GM19395 (cell line): Measurements from ENCODE around the gene GPC5.
A peak's percentile ranks its signal among the peaks of the same experiment; 100 is the strongest.
"Not testable (repeated sequence)": the region's sequence is repeated elsewhere in the genome, so short reads cannot be mapped to it uniquely, and the experiment has no call there.

Source experiments
- ATAC-seq: cut with Tn5 transposase; IDR thresholded peaks from one replicate; pipeline ENCODE4 v1.9.1; 2021; ENCODE audit warnings: mild to moderate bottlenecking, moderate library complexity; ENCODE audit not compliant: unreplicated experiment

The GPC5 gene

DNA sequence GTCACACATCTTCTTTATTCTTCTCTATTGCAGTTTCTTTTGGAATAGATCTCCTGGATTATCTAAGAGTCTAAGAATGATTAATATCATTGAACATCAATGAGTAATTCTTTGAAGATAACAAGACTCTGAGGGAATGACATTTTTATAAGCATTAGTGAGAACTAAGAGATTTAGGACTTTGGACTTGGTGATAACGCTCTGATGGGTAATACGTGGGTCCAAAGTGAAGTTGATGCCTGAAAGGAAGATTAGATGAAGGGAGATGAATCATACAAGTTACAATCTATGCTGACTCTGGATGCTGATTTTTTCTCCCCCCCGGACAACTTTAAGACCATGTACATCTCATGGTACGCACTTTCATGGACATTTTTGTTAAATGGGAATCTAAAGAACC lies 364.5 kb downstream of the GPC5 start:
- no peak for ATAC-seq

DNA sequence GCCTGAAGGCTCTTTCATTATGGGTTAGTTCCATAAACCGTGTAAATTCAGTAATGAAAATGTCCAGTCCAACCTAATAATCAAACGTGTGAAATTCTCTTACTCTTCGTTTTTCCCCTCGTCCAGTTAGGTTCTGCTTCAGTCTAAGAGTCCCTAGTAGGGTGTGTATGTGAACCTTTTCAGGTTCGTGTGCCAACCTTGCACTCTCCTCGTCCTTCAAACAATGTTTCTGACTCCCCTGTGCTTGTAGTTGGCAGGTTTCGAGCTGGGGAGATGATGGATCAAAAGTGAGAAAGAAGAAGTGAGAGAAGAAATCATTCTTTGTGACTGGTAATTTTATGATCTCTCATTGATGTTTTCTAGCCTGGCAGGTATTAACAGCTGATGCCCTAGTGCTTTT lies 366.1 kb downstream of the GPC5 start:
- no peak for ATAC-seq

DNA sequence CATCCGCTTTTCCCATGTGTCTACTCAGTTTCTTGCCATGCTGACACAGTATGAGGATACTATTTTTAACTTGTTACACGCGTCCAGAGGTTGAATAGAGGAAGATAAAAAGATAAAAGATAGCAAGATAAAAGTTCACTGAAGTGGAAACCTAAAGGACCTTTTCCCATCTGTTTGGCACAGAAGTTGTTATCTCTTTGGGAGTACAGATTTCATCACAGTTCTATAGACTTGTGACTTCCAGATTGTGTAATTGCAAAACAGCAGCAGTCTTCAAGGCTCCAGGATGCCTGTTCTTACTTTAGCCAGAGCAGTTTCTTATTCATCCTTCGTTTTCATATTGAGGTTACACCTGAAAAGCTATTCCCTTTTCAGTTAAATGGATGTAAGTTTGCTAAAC lies 369.2 kb downstream of the GPC5 start:
- no peak for ATAC-seq

DNA sequence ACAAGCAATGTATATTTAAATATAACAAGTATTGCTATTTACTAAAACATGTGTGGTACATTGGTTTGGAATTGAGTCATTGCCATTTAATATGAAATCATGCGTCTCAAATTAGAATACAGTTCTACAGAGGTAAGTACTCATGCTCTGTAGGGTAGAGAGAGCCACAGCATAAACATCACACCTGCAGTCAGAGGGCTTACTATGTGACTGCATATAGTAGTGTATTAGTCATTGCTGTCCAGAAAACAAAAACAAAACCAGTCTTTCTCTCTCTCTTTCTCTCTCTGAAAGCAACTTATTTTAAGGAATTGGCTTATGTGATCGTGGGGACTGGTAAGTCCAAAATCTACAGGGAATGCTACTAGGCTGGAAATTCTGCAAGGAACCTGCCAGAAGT lies 370.3 kb downstream of the GPC5 start:
- no peak for ATAC-seq

DNA sequence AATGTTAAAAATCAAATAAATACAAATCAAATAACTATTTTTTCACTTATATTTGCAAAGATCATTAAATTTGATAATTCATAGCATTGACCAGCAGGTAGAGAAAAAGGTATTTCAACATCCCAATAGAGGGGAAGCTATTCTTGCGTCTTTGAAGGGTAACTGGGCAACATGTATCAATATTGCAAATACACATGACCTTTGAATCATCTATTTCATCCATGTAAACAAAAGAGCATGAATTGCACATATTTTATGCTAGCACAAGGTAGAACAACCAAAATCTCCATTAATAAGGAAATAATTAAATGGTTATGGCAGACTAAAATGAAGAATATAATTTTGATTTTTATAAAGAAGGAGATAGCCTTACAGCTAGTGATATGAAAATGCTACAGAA lies 372.8 kb downstream of the GPC5 start:
- no peak for ATAC-seq

DNA sequence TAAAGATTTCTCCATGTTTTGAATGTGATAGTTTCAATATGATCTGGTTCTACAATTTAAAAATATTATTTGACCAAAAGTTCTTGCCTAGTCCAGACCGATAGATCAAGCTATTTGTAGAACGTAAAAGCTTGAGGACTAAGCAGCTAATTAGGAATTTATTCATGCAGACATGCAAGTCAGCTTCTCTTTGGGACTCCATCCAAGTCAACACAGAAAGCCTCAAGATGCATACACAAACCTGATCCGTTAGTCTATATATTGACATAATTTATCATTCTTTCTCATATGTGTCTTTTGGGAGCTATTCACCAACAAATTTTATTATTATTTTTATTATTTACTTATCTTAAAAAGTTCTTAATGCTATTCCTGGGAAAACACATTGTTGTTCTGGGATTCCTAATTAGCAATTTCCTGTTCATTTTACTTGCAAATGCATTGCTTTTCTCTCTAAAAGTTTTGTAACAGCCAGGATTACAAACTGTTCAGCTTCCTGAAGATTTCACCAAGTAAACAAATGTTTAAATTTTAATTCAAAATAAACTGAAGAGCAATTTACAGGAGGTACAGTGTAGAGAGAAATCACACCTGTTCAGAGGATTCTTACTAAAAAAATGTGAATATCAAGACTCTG lies 375.3 kb downstream of the GPC5 start:
- ATAC-seq, result no peak

DNA sequence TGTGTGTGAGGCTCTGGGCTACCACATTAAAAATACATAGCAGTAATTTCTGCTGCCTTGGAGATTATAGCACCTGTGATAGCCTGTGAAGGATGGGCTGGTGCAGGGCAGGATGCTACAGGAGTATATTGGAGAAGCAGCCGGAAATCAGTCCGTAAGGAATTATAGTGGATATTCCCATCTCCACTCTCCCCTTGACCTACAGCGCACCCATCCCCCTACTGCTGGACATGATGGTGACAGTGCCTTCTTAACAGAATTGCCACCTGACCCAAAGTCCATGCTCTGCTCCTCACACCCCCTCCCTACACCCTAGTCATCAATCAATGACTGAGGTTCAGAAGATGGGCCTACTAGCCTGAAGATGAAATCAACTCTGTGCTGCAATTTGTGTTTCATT lies 376.0 kb downstream of the GPC5 start:
- no peak for ATAC-seq

DNA sequence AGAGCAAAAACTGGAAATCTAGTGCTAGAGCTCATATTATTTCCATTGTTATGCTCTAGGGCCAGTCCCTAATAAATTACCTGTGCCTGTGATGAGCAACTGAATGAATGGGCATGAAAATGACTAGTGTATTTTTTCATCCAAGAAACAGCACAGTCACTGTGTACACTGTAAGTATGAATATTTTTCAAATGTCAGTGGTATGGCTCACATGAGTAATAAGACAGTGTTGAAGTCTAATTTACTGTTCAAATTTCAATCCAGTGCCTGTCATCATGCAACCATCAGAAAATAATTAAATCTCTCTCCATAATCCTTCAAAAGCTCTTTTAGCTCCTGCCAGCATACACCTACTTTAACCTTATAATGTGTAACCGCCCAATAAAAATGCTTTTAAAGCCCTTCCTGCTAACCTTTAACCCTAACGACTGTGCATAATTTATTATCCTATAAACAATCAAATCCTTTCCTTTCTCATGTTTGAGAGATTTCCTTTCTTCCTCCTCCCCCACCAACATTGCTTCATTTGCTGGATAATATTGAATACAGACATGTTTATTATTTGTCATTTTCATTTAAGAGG lies 378.3 kb downstream of the GPC5 start:
- ATAC-seq, result no peak

DNA sequence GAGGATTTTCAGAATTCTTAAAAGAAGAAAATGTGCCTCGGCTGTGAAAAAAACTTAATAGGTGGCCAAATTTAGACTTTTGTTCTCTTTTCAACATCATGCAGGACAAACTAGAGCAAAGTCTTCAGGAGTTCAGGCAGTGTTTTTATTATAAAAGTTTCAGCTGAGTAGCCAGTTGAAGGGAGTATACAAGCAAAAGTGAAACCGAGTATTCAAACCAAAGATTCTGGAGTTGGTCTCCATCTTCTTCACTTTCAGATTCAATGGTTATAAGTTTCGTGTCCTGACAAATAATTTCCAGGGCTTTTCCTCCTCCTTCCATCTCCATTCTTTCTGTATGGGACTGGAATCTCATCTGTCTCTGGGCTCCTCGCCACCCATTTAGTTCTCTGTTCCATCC lies 379.7 kb downstream of the GPC5 start:
- ATAC-seq, result no peak

DNA sequence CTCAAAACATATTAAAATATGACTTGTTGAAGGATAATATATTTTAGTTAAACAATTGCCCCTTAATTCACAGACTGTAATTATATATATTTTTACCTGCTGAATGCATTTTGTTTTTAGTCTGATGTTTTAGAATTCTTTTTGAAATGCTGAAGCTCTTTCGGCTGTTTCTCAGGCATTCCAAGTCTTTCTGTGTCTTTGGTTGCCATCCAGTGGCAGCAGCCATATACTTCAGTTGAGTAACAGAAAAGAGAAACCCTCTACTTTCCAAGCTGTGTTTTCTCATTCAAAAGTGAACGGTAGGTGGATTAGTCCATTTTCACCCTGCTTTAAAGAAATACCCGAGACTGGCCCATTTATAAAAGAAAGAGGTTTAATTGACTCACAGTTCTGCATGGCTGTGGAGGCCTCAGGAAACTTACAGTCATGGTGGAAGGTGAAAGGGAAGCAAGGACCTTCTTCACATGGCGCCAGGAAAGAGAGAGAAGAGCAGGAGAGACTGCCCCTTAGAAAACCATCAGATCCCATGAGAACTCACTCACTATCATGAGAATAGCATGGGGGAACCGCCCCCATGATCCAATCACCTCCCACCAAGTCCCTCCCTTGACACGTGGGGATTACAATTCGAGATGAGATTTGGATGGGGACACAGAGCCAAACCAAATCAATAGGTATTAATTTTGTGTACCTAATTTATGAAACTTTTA lies 383.7 kb downstream of the GPC5 start:
- not testable (repeated sequence) for ATAC-seq

DNA sequence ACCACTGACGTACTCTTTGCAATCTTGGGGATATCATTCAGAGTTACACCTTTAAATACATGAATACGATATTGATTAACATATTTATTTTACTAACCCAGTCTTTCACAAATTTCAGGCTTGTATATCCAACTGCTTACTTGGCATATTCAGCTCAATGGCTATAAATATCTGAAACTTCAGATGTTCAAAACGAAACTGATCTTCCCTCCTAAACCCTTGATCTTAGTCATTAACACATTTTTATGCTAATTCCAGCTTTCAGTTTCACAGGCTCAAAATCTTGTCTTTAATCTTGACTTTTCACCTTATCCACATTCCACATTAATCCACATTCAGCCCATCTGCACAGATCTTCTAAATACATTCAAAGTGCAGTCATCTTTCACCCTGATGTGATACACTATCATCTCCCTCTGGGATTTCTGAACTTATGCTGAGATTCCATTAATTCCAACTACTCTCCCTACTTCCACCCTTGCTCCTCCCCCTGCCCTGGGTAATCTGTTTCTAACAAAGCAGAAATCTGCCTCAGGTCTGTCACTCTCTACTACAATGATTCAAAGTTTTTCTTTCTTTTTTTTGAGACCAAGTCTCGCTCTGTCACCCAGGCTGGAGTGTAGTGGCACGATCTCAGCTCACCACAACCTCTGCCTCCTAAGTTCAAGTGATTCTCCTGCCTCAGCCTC lies 387.2 kb downstream of the GPC5 start:
- ATAC-seq, result peak; percentile 88

DNA sequence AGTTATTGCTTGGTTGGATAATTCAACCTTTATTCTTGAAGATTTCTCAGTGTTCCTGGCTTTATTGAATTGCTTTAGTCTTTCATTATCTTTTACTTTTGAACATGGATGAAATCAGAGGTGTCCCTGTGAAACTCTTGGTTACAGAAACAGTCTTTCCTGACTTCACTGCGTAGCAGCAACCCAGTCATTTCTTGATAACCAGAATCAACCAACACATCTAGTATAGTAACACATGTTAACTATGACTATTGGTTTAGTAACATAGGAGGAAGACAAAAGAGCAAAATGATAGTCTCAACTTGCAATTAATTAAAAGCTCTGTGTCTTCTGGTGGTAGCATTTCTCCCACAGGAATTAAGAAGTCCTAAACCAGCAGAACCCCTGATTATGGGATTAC lies 393.6 kb downstream of the GPC5 start:
- no peak for ATAC-seq

DNA sequence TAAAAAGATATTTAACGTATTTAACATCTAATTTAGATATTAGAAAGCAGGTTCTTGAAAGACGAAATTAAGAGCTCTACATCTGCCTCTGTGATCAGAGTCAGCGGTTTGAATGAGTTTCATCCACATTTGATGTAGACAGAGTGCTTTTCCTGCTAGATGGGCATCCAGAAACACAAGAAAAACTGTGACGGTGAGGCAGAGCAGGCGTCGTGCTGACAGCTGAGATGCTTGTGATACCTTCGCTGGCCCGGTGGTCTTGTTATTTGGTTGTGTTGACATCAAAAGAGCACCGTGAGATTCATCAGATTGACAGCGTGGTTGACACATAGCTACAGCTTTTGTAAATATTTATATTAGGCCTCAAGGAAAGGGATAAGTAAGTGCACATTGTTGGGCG lies 399.1 kb downstream of the GPC5 start:
- ATAC-seq, result no peak

DNA sequence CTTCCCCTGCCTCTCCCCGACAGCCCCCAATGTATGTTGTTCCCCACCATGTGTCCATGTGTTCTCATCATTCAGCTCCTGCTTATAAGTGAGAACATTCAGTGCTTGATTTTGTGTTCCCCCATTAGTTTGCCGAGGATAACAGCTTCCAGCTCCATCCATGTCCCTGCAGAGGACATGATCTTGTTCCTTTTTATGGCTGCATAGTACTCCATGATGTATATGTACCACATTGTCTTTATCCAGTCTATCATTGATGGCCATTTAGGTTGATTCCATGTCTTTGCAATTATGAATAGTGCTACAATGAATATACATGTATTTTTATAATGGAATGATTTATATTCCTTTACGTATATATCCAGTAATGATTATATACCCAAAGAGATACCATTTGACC lies 399.9 kb downstream of the GPC5 start:
- ATAC-seq, result not testable (repeated sequence)

DNA sequence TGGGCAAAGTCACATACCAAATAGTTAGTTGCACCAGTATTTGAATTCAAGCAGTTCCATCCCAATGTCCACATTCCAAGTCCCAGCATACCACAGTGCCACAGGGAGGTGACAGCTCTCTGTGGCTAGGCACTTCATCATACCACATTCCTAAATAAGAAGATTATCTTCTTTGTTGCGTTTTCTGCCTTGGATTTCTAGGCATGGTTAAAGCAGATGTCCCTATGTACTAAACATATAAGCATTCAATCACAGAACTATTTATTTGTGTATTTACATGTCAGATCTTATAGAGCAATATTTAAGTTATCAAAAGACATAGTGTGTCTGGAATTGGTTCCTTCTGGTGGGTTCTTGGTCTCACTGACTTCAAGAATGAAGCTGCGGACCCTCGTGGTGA lies 403.4 kb downstream of the GPC5 start:
- not testable (repeated sequence) for ATAC-seq

DNA sequence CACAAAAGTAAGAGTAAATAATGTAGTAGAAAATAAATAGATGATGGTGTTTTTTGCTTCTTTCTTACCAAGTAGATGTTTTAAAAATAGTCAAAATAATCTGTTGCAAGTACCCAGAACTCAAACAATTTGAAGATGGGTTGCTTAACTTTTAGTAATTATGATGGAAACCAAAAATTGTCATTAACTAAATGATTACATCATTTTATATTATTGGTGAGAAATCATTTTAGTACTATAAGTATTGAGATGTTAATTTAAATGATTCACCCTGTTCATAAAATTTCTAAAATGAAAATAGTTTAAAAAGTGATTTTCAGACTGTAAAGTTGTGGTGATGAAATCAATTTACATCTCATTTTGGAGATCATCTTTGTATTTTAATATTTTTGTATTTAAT lies 404.5 kb downstream of the GPC5 start:
- ATAC-seq, result no peak

DNA sequence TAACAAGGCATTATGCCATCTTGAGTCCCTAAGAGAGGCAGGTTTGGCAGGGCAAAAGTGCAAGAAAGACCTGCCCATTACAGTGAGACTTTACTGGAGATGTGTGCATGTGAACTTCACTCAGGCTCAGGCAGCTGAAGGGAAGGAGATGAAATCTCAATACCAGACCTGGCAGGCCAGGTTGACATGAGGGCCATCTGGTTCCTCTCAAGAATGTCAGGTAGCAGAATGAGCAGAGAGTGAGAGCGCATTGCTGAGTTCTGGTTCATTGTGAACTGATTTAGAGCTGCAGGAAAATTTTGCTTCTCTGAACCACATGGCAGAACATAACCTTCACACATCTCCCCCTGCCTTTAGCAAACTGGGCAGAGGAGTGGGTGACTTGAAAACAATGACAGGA lies 406.3 kb downstream of the GPC5 start:
- no peak for ATAC-seq

DNA sequence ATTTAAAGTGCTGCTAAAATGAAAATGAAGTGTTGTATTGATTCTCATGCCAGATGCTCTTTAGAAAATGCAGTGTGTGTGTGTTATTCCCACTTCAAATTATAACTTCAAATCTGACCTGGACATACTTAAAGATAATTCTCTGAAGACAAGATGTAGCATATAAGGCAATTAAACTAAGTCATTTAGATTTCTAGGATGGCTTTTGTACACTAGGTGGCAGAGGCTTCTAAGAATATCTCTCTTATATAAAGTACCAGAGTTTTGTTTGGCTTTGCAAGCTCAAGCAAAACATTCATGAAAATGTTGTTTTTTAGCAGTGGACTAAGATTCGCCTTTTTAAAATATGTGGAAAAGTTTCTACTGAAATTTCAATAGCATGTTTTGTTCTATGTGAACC lies 407.2 kb downstream of the GPC5 start:
- ATAC-seq, result no peak

DNA sequence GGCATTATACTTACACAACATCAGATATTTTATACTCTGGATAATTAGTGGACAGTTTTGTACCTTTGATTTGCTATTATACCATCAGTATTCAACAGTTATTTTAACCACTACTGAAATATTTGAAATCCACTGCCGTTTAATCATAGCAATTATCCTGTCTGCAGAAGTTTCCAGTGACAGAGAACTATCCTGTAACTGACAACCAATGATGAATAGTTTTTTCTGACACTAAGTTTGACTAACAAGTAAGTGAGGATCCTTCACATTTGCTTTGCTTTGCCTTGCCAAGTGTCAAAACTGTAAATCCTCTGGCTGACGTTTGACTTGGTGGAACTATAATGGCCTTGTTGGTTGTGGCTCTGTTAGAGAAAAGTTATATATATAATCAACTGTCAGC lies 410.7 kb downstream of the GPC5 start:
- no peak for ATAC-seq

DNA sequence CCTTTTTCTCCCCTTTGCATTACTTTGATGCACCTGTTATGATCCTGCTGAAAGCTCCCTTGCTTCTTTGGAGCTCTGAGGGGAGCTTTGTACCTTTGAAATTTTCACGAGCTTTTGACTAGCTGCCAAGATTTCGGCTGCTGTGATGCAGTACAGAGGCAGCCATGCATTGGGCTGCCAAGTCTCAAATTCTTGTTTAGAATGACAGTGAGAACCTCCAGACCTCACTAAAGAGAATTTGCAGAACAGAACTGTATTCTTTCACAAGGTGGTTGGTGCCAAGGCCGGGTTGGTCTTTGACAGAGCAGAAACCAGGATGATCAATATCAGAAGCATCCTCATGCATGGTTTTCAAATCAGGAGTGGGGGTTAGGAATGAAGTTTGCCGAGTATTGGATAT lies 414.8 kb downstream of the GPC5 start:
- ATAC-seq, result no peak

DNA sequence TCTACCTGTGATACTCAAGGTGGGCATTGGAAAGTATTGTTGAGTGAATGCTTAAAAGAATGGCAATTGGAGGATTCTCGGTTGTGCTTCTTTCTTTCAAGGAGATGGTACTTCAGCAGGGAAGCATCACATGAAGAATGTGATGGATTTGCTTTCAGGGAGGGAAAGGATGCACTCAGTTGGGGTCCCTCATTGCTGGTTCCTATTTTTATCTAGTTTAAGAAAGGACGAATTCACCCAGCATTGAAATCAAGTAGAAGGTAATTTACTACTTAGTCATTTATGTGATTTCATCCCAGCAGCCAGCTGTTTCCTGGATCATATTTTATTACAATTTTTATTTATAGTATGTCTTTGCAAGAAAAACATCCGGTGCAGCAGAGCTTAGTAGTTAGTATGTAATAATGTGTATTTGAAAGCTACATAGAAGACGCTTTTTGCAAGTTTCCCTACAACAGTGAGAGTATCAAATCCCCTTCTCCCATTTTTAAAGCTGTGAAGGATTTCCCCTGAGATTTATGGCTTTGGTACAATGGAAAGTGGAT lies 417.9 kb downstream of the GPC5 start:
- ATAC-seq, result no peak

DNA sequence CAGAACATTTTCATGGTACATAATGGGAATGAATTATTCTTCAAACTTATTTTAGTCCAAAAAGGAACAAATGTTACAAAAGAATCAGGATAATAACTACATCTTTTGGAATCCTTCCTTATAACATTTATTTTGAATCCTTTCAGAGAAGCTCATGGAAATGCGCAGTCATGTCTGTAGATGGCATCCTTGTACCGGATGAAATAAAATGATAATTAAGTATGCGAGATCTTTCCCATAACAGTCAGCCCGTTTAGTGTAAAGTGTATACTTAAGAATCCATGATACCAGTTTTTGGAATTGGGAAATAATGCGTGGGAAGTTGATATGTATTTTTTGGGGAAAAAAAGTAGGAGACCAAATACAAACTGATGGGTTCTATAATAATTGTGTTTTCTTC lies 418.8 kb downstream of the GPC5 start:
- no peak for ATAC-seq
